ENCODE results near the gene CLUH. TPM values are rescaled to one million over a fixed set of nuclear protein-coding genes. Genes with fewer than 3 reads are reported as not detected.

CLUH gene
- polyA plus RNA-seq, 1 donor (not counting 4 experiments of a cell fraction or from before 2014, with no cell fraction given): 24.0 TPM

- H3K9me3 ChIP-seq (ENCODE audit: control insufficient read depth, low read depth, low read length): no peaks in the 10 kb centered on the region
- H3K4me3 ChIP-seq (ENCODE audit: control insufficient read depth in 2 of 3, extremely low read depth in 1 of 3, insufficient read depth in 2 of 3, low read depth in 1 of 3, low read length in 3 of 3): no peak overlapping the region
- no peaks in the 10 kb centered on the region for H3K79me2 ChIP-seq (ENCODE audit: control insufficient read depth, insufficient read depth, low read length)
- peaks cover 32% of the 10 kb centered on the region for H3K27me3 ChIP-seq (ENCODE audit: control insufficient read depth, extremely low read depth, insufficient read depth, low read length)
- TF ChIP-seq EZH2 (IDR thresholded peaks at IDR 0.05; ENCODE audit: low read length): no peak
- no peak for TF ChIP-seq CTCF (optimal IDR thresholded peaks at IDR 0.05 in 1 of 3, IDR thresholded peaks at IDR 0.05 in 1 of 3, conservative IDR thresholded peaks at IDR 0.05 in 1 of 3; ENCODE audit: extremely low read depth in 1 of 3, insufficient read depth in 2 of 3, low read length in 3 of 3)
- FAIRE-seq: peak; percentile 59
- H2AFZ ChIP-seq (ENCODE audit: control insufficient read depth, low read length): no peak overlapping the region
- H3K9ac ChIP-seq (ENCODE audit: control insufficient read depth, extremely low read depth, insufficient read depth, low read length): no peak overlapping the region
- H3K36me3 ChIP-seq (ENCODE audit: control insufficient read depth in 2 of 2, extremely low read depth in 1 of 2, insufficient read depth in 2 of 2, low read length in 2 of 2): no peaks in the 10 kb centered on the region
- H3K9me1 ChIP-seq (ENCODE audit: control insufficient read depth, extremely low read depth, insufficient read depth, low read length): no peaks in the 10 kb centered on the region
- dilution Hi-C loops (cut with MboI; ENCODE audit: extremely low pct_ligation_motif_present, low sequenced_read_pairs): no loop called here
- no peak overlapping the region for H3K27ac ChIP-seq (ENCODE audit: control insufficient read depth, insufficient read depth, low read length)
- no peaks in the 10 kb centered on the region for H3K4me1 ChIP-seq (ENCODE audit: control insufficient read depth, extremely low read depth, insufficient read depth, low read length)
- H4K20me1 ChIP-seq (ENCODE audit: control insufficient read depth, extremely low read depth, insufficient read depth, low read length): peaks cover 2% of the 10 kb centered on the region
- H3K4me2 ChIP-seq (ENCODE audit: control insufficient read depth, extremely low read depth, insufficient read depth, low read depth, low read length): no peak overlapping the region
- DNase-seq (ENCODE audit: low read depth, low spot score): no peak
Measured at GRCh38 chr17:2749784-2750181, 38.2 kb upstream of the CLUH start.

GRCh38 chr17:2749058-2749783 is 37.7 kb upstream of the CLUH start, which contains the start of gene CCDC92B:
Gene CCDC92B (minus strand): TSS chr17:2749652. CDS start chr17:2735145, 14,507 bp downstream.
- Histone ChIP-seq H2AFZ (ENCODE audit: control insufficient read depth, low read length) (no peak within 1 kb of the TSS), H3K4me2 (ENCODE audit: control insufficient read depth, extremely low read depth, insufficient read depth, low read depth, low read length) (no peak within 1 kb of the TSS), H3K36me3 (ENCODE audit: control insufficient read depth in 2 of 2, extremely low read depth in 1 of 2, insufficient read depth in 2 of 2, low read length in 2 of 2) (no peaks in the 10 kb centered on the region), H4K20me1 (ENCODE audit: control insufficient read depth, extremely low read depth, insufficient read depth, low read length) (peaks cover 2% of the 10 kb centered on the region), H3K4me1 (ENCODE audit: control insufficient read depth, extremely low read depth, insufficient read depth, low read length) (no peaks in the 10 kb centered on the region), H3K27ac (ENCODE audit: control insufficient read depth, insufficient read depth, low read length) (no peak within 1 kb of the TSS), H3K9ac (ENCODE audit: control insufficient read depth, extremely low read depth, insufficient read depth, low read length) (no peak within 1 kb of the TSS), H3K9me1 (ENCODE audit: control insufficient read depth, extremely low read depth, insufficient read depth, low read length) (no peaks in the 10 kb centered on the region), H3K9me3 (ENCODE audit: control insufficient read depth, low read depth, low read length) (no peaks in the 10 kb centered on the region), H3K4me3 (ENCODE audit: control insufficient read depth in 2 of 3, extremely low read depth in 1 of 3, insufficient read depth in 2 of 3, low read depth in 1 of 3, low read length in 3 of 3) (no peak within 1 kb of the TSS), H3K27me3 (ENCODE audit: control insufficient read depth, extremely low read depth, insufficient read depth, low read length) (peaks cover 30% of the 10 kb centered on the region), H3K79me2 (ENCODE audit: control insufficient read depth, insufficient read depth, low read length) (no peaks in the 10 kb centered on the region)
- no peak for TF ChIP-seq CTCF (optimal IDR thresholded peaks at IDR 0.05 in 1 of 3, IDR thresholded peaks at IDR 0.05 in 1 of 3, conservative IDR thresholded peaks at IDR 0.05 in 1 of 3; ENCODE audit: extremely low read depth in 1 of 3, insufficient read depth in 2 of 3, low read length in 3 of 3)
- TF ChIP-seq EZH2 (IDR thresholded peaks at IDR 0.05; ENCODE audit: low read length): no peak
- FAIRE-seq: no peak
- dilution Hi-C loops (cut with MboI; ENCODE audit: extremely low pct_ligation_motif_present, low sequenced_read_pairs): no loop called here
- DNase-seq (ENCODE audit: low read depth, low spot score): no peak

Measured in keratinocyte (primary cell).